Naive B cell (primary cell): Measurements from ENCODE around the gene SAXO1. TPM values are rescaled to one million over a fixed set of nuclear protein-coding genes. Genes with fewer than 3 reads are reported as not detected.
"Not testable (repeated sequence)": the region's sequence is repeated elsewhere in the genome, so short reads cannot be mapped to it uniquely, and the experiment has no call there.

ENCODE experiments used
- ATAC-seq, 2 donors: fragments of 150-1000 bp; cut with Tn5 transposase; 2 replicates each; pipeline ENCODE4 v1.10.0; 2021; ENCODE audit warnings: low read depth in 2 of 2, mild to moderate bottlenecking in 2 of 2, moderate library complexity in 2 of 2
- DNase-seq: peaks from one replicate; pipeline ENCODE4 v3.0.0; 2022
- H3K27ac Mint-ChIP-seq, 6 donors: one replicate each; pipeline ENCODE4 v1.8.0; 2020 to 2022; ENCODE audit warnings: mild to moderate bottlenecking in 6 of 6, mixed read lengths in 6 of 6, moderate library complexity in 5 of 6, inconsistent platforms in 2 of 6
- H3K27me3 Mint-ChIP-seq, 3 donors: one replicate each; pipeline ENCODE4 v1.8.0; 2021 to 2022; ENCODE audit warnings: mixed read lengths in 3 of 3, mild to moderate bottlenecking in 1 of 3
- H3K36me3 Mint-ChIP-seq, 2 donors: one replicate each; pipeline ENCODE4 v1.8.0; 2020 to 2022; ENCODE audit warnings: mixed read lengths in 2 of 2, inconsistent platforms in 1 of 2, mild to moderate bottlenecking in 1 of 2
- H3K4me1 Mint-ChIP-seq, 3 donors: one replicate each; pipeline ENCODE4 v1.8.0; 2020 to 2022; ENCODE audit warnings: mixed read lengths in 3 of 3, inconsistent platforms in 1 of 3, mild to moderate bottlenecking in 1 of 3, moderate library complexity in 1 of 3
- H3K4me3 Mint-ChIP-seq, 8 donors: one replicate each; pipeline ENCODE4 v1.8.0; 2020 to 2022; ENCODE audit warnings: mild to moderate bottlenecking in 8 of 8, mixed read lengths in 8 of 8, moderate library complexity in 8 of 8, inconsistent platforms in 2 of 8
- H3K9me3 Mint-ChIP-seq, 7 donors: one replicate each; pipeline ENCODE4 v1.8.0; 2020 to 2022; ENCODE audit warnings: mixed read lengths in 7 of 7, mild to moderate bottlenecking in 5 of 7, inconsistent platforms in 2 of 7, moderate library complexity in 1 of 7
- polyA plus RNA-seq, 6 donors: library from polyadenylated mRNA; unstranded; fragments of 300-500 nt; fragmentation: Illumina TruSeq; gene quantifications; one replicate each; pipeline ENCODE4 v1.2.3, GENCODE V29; 2021; ENCODE audit warnings: low read depth in 6 of 6

The SAXO1 gene
- polyA plus RNA-seq, 6 donors from 2014 or later = 0.21 to 0.25 TPM; not detected in 4

- H3K9me3 Mint-ChIP-seq = peaks cover 0 to 11% (median 3%) of the 10 kb centered on the region in 7 donors
- H3K4me3 Mint-ChIP-seq = peak overlapping the region in 1 of 8 donors; percentile 12
- H3K36me3 Mint-ChIP-seq = no peaks in the 10 kb centered on the region
- peaks cover 0 to 5% (median 0%) of the 10 kb centered on the region in 3 donors for H3K4me1 Mint-ChIP-seq
- DNase-seq (no peak), ATAC-seq (no peak)
- H3K27me3 Mint-ChIP-seq = peaks cover 8 to 47% (median 14%) of the 10 kb centered on the region in 3 donors
- peak overlapping the region in 2 of 6 donors; percentile 50 to 53 for H3K27ac Mint-ChIP-seq
Observed at GRCh38 chr9:19026375-19026774, 6.6 kb downstream of the SAXO1 start.

DNA sequence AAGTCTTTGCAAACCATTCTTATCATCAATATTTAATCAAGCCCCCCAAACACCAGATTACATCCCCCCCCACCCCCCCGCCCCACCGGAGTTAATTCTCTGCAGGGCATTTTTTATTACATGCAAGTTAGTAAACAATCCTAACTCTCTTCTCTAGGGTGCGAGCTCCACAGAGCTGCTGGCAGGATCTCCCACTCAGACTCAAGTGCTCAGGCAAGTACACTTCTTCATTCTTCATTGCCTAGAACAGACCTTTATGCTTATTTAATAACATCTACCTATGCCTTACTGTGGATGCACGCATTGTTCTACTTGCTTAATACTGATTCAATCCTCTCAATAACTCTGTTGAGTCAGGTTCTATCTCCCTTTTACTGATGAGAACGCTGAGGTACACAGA, 9.9 kb downstream of the SAXO1 start:
- ATAC-seq (no peak), DNase-seq (no peak)
- H3K27me3 Mint-ChIP-seq = peaks cover 7 to 49% (median 12%) of the 10 kb centered on the region in 3 donors
- no peaks in the 10 kb centered on the region for H3K4me1 Mint-ChIP-seq
- no peak overlapping the region for H3K27ac Mint-ChIP-seq
- peaks cover 0 to 20% (median 8%) of the 10 kb centered on the region in 7 donors for H3K9me3 Mint-ChIP-seq
- H3K36me3 Mint-ChIP-seq = no peaks in the 10 kb centered on the region
- H3K4me3 Mint-ChIP-seq = no peak overlapping the region

DNA sequence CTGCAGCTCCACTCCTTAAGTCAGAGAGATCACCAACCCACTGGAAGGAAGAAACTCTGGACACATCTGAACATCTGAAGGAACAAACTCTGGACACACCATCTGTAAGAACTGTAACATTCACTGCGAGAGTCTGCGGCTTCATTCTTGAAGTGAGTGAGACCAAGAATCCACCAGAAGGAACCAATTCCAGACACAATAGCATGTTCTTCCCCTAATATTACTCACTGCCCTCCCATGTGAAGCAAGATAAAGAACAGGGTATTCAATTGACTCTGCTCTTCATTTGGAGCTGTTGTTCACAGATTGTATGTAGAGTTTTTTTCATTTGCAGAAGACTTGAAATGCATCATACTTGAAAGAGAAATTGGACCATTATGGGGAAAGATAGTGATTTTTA, 10.8 kb downstream of the SAXO1 start:
- DNase-seq (no peak), ATAC-seq (no peak)
- H3K4me1 Mint-ChIP-seq = no peaks in the 10 kb centered on the region
- no peaks in the 10 kb centered on the region for H3K36me3 Mint-ChIP-seq
- no peak overlapping the region for H3K27ac Mint-ChIP-seq
- peaks cover 0 to 20% (median 8%) of the 10 kb centered on the region in 7 donors for H3K9me3 Mint-ChIP-seq
- H3K27me3 Mint-ChIP-seq = peaks cover 7 to 49% (median 12%) of the 10 kb centered on the region in 3 donors
- no peak overlapping the region for H3K4me3 Mint-ChIP-seq

- not testable (repeated sequence) for H3K4me3 Mint-ChIP-seq
Observed at GRCh38 chr9:19021649-19022048, 11.4 kb downstream of the SAXO1 start.

DNA sequence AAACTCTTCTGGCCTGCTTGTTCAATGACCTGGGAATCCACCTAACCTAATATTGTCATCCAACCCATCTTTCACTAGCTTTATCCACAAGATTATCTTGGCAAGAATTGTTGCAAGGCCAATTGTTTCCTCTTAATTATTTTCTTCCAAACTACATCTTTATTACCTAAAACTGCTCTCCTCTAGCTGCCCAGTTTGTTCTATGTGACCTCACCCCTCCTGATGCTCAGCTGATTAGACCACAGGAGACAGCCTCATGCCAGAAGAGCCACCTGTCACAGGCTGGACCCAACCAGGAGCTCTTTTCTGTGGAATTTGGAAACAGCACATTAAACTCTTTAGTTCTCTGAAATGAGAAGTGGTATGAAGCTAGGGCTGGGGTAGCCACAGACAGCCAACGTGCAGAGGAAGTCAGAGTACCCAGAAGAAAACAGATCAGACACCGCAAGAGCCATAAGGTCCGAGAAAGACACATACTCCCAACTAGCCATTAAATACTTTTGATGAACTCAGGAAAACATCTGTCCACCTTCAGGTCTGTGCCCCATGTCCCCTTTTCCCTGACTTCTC, 12.0 kb downstream of the SAXO1 start:
- Mint-ChIP-seq H3K9me3 (peaks cover 0 to 20% (median 8%) of the 10 kb centered on the region in 7 donors), H3K4me1 (no peaks in the 10 kb centered on the region), H3K36me3 (no peaks in the 10 kb centered on the region), H3K27ac (no peak overlapping the region), H3K27me3 (peaks cover 0 to 45% (median 12%) of the 10 kb centered on the region in 3 donors), H3K4me3 (no peak overlapping the region)
- no peak for DNase-seq
- ATAC-seq = no peak

More at GRCh38 chr9:19021649-19022048, 11.4 kb downstream of the SAXO1 start:
- not testable (repeated sequence) for DNase-seq, H3K27ac Mint-ChIP-seq, H3K36me3 Mint-ChIP-seq, ATAC-seq, H3K4me1 Mint-ChIP-seq
- peaks cover 2 to 47% (median 12%) of the 10 kb centered on the region in 3 donors for H3K27me3 Mint-ChIP-seq
- H3K9me3 Mint-ChIP-seq = peaks cover 0 to 20% (median 8%) of the 10 kb centered on the region in 7 donors

GRCh38 chr9:19018201-19018600, 14.8 kb downstream of the SAXO1 start:
- H3K9me3 Mint-ChIP-seq = peaks cover 0 to 20% (median 8%) of the 10 kb centered on the region in 7 donors
- peaks cover 0 to 34% (median 8%) of the 10 kb centered on the region in 3 donors for H3K27me3 Mint-ChIP-seq
- ATAC-seq (no peak), DNase-seq (no peak)
- H3K4me3 Mint-ChIP-seq = no peak overlapping the region
- H3K27ac Mint-ChIP-seq = no peak overlapping the region
- no peaks in the 10 kb centered on the region for H3K4me1 Mint-ChIP-seq
- no peaks in the 10 kb centered on the region for H3K36me3 Mint-ChIP-seq

GRCh38 chr9:19009391-19009965, 23.5 kb downstream of the SAXO1 start:
- DNase-seq (no peak), ATAC-seq (no peak)
- H3K27me3 Mint-ChIP-seq = peaks cover 0 to 12% (median 4%) of the 10 kb centered on the region in 3 donors
- H3K9me3 Mint-ChIP-seq = peaks cover 0 to 2% (median 0%) of the 10 kb centered on the region in 7 donors
- no peaks in the 10 kb centered on the region for H3K4me1 Mint-ChIP-seq
- H3K27ac Mint-ChIP-seq = no peak overlapping the region
- H3K36me3 Mint-ChIP-seq = no peaks in the 10 kb centered on the region
- no peak overlapping the region for H3K4me3 Mint-ChIP-seq

DNA sequence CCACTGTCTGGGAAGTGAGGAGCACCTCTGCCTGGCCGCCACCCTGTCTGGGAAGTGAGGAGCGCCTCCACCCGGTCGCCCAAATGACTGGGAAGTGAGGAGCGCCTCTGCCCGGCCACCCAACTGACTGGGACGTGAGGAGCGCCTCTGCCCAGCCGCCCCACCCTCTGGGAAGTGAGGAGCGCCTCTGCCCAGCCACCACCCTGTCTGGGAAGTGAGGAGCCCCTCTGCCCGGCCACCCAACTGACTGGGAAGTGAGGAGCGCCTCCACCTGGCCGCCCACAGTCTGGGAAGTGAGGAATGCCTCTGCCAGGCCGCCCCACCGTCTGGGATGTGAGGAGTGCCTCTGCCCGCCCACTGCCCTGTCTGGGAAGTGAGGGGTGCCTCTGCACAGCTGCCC, 32.9 kb downstream of the SAXO1 start:
- Mint-ChIP-seq H3K27ac (no peak overlapping the region), H3K9me3 (peaks cover 3 to 30% (median 18%) of the 10 kb centered on the region in 7 donors), H3K4me3 (no peak overlapping the region), H3K4me1 (no peaks in the 10 kb centered on the region), H3K27me3 (peaks cover 8 to 34% (median 19%) of the 10 kb centered on the region in 3 donors), H3K36me3 (peaks cover 0 to 12% of the 10 kb centered on the region in 2 donors)
- ATAC-seq (no peak), DNase-seq (no peak)

- Mint-ChIP-seq H3K27me3 (peaks cover 8 to 34% (median 18%) of the 10 kb centered on the region in 3 donors), H3K36me3 (peaks cover 0 to 12% of the 10 kb centered on the region in 2 donors), H3K4me1 (no peaks in the 10 kb centered on the region), H3K9me3 (peaks cover 3 to 30% (median 18%) of the 10 kb centered on the region in 7 donors), H3K27ac (no peak overlapping the region), H3K4me3 (no peak overlapping the region)
- DNase-seq (no peak), ATAC-seq (no peak)
Observed at GRCh38 chr9:18999173-18999785, 33.7 kb downstream of the SAXO1 start.

DNA sequence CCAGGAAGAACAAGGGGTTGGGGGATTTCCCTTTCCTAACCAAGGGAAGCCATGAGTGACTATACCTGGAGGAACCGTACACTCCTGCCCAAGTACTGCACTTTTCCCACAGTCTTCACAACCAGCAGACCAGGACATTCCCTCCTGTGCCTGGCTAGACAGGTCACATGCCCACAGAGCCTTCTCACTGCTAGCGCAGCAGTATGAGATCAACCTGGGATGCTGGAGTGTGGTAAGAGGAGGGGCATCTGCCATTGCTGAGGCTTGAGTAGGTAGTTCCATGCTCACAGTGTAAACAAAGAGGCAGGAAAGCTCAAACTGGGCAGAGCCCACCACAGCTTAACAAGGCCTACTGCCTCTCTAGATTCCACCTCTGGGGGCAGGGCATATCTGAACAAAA, 35.9 kb downstream of the SAXO1 start:
- peaks cover 0 to 21% (median 10%) of the 10 kb centered on the region in 7 donors for H3K9me3 Mint-ChIP-seq
- no peak for ATAC-seq
- no peak for DNase-seq
- H3K4me1 Mint-ChIP-seq = no peaks in the 10 kb centered on the region
- peaks cover 0 to 12% of the 10 kb centered on the region in 2 donors for H3K36me3 Mint-ChIP-seq
- H3K27me3 Mint-ChIP-seq = peaks cover 8 to 32% (median 23%) of the 10 kb centered on the region in 3 donors
- no peak overlapping the region for H3K4me3 Mint-ChIP-seq
- H3K27ac Mint-ChIP-seq = peak overlapping the region in 1 of 6 donors; percentile 3

DNA sequence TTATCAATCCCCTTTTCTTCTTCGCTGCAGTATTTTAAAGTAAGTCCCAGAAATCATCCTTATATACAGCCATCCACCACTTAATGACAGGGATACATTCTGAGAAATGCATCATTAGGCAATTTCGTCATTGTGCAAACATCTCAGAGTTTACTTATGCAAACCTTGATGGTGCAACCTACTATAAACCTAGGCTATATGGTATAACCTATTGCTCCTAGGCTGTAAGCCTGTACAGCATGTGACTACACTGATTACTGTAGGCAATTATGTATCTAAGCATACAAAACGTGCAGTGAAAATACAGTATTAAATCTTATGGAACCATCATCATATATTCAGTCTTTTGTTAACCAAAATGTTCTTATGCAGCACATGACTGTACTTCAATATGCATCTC, 36.8 kb downstream of the SAXO1 start:
- Mint-ChIP-seq H3K27me3 (peaks cover 3 to 29% (median 23%) of the 10 kb centered on the region in 3 donors), H3K36me3 (peaks cover 0 to 12% of the 10 kb centered on the region in 2 donors), H3K4me1 (no peaks in the 10 kb centered on the region), H3K27ac (no peak overlapping the region), H3K9me3 (peaks cover 0 to 18% (median 10%) of the 10 kb centered on the region in 7 donors), H3K4me3 (no peak overlapping the region)
- DNase-seq (no peak), ATAC-seq (no peak)

GRCh38 chr9:18994263-18994916, 38.6 kb downstream of the SAXO1 start:
- peaks cover 0 to 11% (median 7%) of the 10 kb centered on the region in 7 donors for H3K9me3 Mint-ChIP-seq
- H3K36me3 Mint-ChIP-seq = peaks cover 0 to 12% of the 10 kb centered on the region in 2 donors
- DNase-seq = no peak
- no peak overlapping the region for H3K27ac Mint-ChIP-seq
- H3K27me3 Mint-ChIP-seq = peaks cover 0 to 23% (median 23%) of the 10 kb centered on the region in 3 donors
- no peak overlapping the region for H3K4me3 Mint-ChIP-seq
- no peaks in the 10 kb centered on the region for H3K4me1 Mint-ChIP-seq
- no peak for ATAC-seq

GRCh38 chr9:18991197-18991596, 41.8 kb downstream of the SAXO1 start:
- H3K4me1 Mint-ChIP-seq, H3K9me3 Mint-ChIP-seq, DNase-seq, ATAC-seq, H3K27ac Mint-ChIP-seq, H3K4me3 Mint-ChIP-seq, H3K36me3 Mint-ChIP-seq, H3K27me3 Mint-ChIP-seq: not testable (repeated sequence)
